Activated effector memory CD4-positive, alpha-beta T cell treated with anti-CD3 and anti-CD28 coated beads, Interleukin-2, amount 50 U/mL, for 16 hours (primary cell): ENCODE results near the gene COQ2.
A peak's percentile ranks its signal among the peaks of the same experiment; 100 is the strongest.
"Not testable (repeated sequence)": the region's sequence is repeated elsewhere in the genome, so short reads cannot be mapped to it uniquely, and the experiment has no call there.

Experiments
- DNase-seq: peaks from one replicate; pipeline ENCODE4 v3.0.0-alpha.2; 2020

COQ2 gene, protein sequence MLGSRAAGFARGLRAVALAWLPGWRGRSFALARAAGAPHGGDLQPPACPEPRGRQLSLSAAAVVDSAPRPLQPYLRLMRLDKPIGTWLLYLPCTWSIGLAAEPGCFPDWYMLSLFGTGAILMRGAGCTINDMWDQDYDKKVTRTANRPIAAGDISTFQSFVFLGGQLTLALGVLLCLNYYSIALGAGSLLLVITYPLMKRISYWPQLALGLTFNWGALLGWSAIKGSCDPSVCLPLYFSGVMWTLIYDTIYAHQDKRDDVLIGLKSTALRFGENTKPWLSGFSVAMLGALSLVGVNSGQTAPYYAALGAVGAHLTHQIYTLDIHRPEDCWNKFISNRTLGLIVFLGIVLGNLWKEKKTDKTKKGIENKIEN

DNA sequence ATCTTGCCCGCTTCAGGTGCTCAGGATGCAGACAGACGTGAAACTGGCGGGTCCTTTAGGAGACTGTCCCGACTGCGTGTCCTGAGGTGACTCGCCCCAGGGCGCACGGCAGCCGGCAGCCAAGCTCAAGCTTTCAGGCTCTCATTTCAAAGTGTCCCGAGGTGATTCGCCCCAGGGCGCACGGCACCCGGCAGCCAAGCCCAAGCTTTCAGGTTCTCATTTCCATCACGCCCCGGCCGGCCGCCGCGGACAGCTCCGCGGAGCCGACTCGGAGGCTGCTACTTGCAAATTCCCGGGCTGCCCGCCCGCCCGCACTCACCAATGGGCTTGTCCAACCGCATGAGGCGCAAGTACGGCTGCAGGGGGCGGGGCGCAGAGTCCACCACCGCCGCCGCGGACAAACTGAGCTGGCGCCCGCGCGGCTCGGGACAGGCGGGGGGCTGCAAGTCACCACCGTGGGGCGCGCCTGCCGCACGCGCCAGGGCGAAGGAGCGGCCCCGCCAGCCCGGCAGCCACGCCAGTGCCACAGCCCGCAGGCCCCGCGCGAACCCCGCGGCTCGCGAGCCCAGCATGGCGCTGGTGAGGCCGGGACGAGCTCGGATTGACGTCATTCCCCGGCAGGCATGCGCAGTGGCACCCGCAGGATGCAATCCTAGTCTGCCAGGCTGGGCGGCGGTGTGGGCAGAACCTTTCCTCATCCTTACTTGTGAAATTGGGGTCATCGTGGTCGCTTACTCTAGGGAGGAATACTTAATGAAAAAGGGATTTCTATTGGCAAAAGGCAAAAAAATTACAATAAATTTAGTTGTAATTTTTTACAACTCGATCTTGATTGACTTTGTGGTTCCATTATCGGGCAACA, at the start of gene COQ2:
Gene COQ2 (minus strand): TSS at position 606 of the 862 bp plus-strand sequence. CDS start 34 bp downstream, at position 572.
- DNase-seq, result peak; percentile 98

DNA sequence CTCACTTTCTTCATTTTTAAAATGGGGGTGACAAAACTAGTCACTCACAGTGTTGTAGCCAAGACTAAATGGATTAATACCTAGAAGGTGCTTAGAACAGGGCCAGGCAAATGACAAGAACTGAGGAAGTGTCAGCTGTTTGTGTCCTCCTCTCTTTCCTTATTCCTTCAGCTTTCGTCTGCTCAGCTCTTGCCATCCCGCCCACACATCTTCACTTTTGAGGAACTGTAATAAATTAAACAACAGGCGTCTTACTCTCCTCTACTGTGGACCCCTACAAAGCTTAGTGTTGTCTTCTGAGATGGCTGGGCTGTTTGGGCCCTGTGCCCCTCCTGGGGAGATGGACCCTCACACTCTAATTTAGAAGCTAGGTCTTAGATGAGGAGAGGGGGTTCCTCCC, 47.4 kb upstream of the COQ2 start:
- no peak for DNase-seq

DNA sequence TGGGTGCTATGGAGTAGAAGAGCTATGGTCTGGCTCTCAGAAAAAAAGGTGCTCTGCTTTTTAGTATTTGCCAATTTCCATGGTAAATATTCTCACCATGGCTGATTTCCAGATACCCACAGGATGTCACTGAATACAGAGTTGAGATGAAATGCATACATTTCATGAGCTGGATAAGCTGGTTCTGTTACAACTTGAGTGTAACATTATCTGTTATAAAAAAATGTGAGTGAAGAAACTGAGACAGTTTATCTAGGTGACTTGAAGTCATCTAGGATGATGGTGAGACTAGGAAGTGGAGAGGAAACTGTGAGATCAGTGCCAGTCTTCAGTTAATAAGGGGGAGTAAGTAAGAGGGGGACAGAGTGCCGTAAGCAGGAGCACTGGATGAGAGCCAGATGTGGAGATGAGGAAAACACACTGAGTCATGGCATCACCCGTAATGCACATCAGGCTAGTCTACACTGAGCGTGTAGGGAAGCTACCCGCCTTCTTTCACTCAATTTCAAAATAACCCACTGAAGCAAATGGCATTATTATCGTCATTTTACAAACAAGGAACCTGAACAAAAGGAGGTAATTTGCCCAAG, 45.0 kb upstream of the COQ2 start:
- no peak for DNase-seq

DNA sequence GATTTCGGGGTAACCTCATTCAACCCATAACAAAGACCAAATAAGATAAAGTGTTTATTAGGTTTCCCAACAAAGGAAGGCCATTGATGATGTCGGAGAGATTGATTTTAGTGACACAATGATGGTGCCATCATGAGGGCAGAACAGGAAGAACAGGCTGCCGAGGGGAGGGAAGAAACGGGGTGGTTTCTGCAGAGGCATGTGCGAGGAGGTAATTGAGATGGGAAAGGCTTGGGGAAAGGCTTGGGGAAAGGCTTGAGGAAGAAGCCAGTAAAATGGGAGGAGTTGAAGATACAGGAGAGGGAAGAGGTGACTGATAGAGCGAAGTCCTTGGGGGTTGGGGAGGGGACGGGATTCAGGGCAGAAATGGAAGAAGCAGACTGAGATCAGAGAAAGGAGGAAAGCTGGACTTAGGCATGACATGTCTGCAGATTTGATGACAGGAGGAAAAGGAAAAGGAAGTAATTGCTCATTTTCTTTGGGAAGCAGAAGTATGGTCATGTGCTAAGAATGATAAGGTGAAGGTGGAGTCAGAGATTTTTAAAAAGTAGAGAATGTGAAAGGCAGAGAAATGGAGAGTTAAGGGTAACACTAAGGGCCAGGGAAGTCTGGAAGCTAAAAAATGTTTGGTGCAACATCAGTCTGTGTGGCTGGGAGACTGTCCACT, 44.1 kb upstream of the COQ2 start:
- DNase-seq, result no peak

DNA sequence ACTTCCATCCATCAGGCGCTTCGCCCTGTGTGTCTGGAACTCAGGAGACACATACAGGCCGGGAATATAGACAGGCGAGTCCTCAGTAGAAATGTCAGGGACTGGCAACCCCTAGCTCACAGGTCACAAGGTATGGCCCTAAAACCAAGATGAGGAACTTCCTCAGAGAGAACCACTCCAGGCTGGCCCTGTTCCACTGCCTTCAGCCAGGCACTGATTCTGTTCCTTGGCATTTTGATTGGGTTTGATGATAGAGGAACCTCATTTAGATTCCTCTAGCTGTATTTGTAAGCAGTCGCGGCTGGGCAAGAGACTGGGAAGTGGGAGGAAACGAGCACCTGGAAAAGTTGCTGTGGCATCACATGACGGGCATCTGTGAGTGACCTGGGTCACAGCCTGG, 41.9 kb upstream of the COQ2 start:
- DNase-seq, result no peak

DNA sequence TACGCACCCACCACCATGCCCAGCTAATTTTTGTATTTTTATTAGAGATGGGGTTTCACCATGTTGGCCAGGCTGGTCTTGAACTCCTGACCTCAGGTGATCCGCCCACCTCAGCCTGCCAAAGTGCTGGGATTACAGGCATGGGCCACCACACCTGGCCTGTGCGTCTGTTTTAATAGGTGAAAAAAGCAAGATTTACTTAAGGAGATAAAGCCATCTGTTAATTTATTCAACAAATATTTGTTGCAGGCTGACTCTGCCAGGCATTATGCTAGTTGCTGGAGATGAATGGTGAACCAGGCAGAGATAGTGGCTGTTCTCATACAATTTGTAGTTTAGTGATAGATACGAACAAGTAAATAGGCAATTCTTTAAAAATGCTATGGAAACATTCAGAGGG, 40.7 kb upstream of the COQ2 start:
- DNase-seq, result not testable (repeated sequence)

DNA sequence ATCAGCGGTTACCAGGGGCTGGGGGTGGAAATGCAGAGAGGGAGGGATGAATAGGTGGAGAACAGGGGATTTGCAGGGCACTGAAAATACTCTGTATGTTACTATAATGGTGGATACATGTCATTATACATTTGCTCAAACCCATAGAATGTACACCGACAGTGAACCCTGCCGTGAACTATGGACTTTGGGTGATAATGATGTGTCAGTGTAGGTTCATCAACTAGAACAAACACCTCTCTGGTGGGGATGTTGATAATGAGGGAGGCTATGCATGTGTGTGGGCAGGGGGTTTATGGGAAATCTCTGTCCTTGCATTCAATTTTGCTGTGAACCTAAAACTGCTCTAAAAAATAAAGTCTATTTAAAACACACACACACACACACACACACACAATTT, 38.5 kb upstream of the COQ2 start:
- no peak for DNase-seq

DNA sequence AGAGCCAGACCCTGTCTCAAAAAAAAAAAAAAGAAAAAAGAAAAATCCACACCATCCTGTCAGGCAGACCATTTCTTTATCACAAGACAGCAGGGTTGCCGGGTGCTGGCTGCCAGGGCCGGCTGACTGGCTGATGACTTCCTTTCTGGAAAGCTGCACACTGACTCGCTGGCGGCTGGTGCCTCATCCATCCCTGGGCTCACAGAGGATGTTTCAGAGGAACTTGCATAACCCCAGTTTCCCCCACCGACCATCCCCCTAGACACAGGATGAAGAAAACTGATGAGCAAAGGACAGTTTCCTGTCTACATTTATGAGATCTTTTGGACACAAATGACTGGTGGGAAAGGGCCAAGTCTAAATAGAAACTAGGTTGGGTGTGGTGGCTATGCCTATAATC, 36.0 kb upstream of the COQ2 start:
- no peak for DNase-seq

DNA sequence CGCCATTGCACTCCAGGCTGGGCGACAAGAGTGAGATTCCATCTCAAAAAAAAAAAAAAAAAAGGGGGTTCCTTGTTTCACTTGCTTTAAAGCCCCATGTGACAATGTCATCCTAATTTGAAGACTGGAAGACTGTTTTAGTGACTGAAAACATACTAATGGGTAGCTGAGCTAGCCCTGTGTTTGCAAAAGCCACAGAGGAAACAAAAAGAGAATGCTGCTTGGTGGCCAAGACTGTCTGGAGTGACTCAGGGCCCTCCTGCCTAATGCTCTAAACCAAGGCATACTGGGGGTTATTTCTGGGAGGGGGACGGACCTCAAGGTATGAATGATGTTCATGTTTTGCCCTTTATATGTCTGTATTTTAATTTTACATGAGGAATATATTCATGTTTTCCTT, 34.1 kb upstream of the COQ2 start:
- no peak for DNase-seq

DNA sequence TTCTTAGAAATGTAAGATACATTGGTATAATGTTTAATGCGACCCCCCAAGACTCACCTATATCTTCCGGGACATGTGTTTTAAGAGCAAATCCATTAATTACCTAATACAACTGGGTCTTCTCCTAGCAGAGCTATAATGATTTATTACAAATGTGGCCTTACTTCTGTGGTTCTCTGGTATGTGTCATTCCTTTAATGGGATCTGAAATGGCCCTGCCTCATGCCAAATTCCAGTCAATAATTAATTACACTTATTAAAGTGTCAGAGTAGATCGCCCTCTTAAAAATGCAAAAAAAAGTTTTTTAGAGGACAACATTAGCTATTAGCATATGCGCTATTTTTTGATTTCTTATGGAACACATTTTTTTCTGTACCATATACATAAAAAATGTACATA, 33.1 kb upstream of the COQ2 start:
- DNase-seq, result no peak

DNA sequence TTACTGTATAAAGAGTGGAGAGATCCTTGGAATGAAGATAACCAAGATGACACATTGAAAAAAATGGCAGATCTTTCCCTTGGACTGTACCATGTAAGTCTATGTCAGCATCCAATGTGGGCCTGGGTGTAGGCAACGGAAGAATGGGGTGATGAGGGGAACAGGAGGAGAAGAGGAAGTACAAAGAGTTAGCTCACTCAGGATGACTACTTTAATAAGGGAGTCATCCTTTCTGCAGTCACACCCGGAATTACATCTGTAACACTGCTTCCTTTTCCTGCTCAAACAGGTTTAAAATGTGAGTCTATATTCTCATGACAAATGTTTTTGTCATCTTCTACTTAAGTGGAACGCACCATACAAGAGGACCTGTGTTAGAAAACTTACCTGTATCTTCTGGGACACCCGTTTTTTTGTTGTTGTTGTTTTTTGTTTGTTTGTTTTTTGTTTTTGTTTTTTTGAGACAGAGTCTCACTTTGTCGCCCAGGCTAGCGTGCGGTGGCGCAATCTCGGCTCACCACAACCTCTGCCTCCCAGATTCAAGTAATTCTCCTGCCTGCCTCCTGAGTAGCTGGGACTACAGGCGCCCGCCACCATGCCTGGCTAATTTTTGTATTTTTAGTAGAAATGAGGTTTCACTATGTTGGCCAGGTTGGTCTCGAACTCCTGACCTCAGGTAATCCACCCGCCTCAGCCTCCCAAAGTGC, 32.0 kb upstream of the COQ2 start:
- no peak for DNase-seq

DNA sequence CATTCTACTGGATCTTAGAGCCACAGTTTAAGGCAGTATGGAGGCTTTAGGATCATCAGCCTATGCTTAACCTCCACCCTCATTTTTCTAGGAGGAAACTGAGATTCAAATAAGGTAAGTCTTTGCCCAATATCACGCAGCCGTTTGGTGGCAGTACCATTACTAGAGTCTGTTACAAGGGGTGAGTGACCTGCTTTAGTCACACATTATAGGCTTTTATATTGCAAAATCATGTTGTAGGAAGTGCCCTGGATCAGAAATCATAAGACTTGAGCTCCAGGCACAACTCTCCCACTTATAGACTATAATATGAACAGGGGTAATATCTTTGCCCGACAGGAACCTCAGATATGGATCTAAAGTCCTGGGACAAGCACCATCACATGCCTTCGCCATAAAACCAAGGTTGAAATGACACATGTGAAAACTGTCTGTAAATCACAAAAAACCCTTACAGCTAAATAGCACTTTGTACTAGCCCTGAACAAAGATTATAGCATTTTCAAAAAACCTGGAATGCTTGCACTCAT, 30.8 kb upstream of the COQ2 start:
- DNase-seq, result no peak

DNA sequence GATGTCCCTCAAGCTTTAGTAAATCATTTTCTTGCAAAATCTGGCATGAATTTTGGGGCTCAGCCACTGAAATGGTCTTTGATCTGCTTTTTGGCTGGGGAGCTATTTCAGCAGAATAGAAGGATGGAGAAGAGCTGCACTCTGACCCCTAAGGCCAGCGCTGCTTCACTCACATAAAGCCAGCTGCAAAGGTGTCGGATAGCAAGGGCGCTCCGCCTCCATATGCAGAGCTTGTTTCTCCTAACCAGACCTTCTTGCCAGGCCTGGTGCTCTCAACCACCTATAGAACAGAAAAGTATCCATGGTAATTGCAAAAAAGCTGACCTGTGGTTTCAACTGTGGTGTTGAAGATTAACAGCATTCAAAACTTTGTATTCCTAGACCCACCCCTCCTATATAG, 24.1 kb upstream of the COQ2 start:
- no peak for DNase-seq

DNA sequence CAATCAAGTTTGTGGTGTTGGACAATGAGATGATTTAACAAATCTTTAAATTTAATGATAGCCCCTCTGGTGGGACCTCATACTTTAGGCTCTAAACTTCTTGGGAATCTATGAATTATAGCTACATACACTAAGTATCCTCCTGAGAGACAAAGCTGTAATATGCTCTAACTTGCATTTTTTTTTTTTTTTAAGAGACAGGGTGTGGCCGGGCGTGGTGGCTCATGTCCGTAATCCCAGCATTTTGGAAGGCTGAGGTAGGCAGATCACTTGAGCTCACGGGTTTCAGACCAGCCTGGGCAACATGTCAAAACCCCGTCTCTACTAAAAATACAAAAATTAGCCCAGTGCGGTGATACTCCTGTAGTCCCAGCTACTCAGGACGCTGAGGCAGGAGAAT, 23.3 kb upstream of the COQ2 start:
- no peak for DNase-seq

DNA sequence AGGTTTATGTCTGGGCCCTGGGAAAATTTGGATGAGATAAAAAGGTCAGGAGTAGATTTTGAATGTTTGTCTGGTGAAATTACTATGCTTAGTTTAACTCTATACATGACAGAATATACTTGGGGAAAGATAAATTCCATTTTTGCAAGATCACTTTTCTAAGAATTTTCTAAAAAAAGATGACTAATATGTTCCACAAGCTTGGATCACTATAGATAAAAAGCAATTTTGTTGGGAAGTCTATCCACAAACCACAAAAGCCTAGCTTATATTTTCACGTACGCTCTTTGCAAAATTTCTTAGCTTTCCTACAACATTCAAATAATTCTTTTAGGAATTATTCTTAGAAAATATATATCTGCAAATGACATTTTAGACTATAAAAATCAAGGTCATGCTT, 20.6 kb upstream of the COQ2 start:
- no peak for DNase-seq

DNA sequence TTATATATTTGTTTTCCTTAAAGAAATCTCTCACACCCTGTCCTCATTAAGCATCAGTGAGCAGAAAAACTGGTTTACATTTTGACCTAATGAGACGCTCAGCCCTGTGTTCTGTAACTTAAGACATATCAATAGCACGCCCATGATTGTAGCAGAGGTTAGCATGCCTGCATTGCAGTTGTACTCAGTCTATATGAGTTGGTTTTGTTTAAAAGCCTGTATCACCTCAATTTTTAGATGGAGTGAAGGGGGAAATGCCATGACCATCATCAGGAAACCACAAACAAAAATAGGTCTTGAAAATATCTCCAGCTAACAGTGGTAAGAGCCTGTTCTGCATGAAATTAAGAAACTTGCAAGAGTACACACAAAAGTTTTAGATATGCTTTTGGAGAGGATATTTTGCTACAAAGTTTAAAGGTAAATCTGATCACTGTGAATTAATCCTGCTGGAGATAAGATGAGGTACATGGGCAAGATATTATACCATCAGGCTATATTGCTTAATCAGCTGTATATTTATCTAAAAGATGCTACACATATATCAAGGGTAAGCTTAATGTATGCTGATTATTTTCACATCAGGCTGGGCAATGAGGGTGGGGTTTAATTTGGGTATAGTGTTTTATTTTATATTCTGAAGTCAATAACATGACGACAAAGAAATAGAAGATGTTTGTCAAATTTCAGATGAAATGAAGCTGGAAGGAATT, 13.1 kb upstream of the COQ2 start:
- no peak for DNase-seq

DNA sequence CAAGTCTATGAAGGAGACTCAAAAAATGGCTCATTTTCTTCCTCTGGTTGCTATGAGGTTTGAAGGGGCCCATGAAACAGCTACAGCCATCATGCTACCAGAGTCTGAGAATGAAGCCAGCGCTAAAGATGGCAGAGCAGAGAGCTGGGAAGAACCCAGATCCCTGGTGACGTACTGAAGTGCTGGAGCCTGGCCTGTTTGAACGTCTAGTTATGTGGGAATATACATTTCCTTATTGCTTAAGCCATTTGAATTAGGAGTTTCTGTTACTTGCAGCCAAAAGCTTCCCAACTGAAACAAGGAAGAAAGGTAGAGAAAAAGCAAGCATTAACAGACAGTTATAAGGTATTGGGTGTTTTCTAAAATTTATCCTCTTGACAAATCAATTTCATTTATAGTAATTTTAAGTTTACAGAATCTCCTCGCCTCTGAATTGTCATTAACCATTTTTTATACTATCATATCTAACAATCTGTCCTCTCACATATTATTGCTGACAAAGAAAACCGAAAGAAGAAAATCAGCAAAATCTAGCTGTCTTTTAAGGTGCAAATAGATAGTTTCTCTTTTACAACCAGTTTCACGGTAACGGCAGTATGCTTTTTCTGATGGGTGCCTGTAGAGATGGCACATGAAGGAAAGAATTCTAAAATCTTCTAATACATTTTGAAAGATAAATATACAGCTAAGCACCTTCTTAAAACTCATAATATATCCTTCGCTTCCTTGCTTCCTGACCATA, 8.9 kb upstream of the COQ2 start:
- no peak for DNase-seq

DNA sequence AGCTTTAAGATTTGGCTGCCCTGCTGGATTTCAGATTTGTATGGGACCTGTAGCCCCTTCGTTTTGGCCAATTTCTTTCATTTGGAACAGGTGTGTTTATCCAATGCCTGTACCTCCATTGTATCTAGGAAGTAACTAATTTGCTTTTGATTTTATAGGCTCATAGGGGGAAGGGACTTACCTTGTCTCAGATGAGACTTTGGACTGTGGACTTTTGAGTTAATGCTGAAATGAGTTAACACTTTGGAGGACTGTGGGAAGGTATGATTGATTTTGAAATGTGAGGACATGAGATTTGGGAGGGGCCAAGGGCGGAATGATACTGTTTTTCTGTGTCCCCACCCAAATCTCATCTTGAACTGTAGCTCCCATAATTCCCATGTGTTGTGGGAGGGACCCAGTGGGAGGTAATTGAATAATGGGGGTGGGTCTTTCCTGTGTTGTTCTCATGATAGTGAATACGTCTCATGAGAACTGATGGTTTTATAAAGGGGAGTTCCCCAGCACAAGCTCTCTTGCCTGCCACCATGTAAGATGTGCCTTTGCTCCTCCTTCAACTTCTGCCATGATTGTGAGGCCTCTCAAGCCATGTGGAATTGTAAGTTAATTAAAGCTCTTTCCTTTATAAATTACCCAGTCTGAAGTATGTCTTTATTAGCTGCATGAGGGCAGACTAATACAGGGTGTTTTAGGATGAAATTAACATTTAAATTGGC, 5.6 kb upstream of the COQ2 start:
- not testable (repeated sequence) for DNase-seq

DNA sequence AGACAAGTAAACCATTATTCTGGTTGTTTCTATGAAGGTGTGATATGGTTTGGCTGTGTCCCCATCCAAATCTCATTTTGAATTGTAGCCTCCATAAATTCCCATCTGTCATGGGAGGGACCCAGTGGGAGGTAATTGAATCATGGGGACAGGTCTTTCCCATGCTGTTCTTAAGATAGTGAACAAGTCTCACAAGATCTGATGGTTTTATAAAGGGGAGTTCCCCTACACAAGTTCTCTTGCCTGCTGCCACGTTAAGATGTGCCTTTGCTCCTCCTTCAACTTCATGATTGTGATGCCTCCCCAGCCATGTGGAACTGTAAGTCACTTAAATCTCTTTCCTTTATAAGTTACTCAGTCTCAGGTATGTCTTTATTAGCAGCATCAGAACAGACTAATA, 3.8 kb upstream of the COQ2 start:
- not testable (repeated sequence) for DNase-seq

DNA sequence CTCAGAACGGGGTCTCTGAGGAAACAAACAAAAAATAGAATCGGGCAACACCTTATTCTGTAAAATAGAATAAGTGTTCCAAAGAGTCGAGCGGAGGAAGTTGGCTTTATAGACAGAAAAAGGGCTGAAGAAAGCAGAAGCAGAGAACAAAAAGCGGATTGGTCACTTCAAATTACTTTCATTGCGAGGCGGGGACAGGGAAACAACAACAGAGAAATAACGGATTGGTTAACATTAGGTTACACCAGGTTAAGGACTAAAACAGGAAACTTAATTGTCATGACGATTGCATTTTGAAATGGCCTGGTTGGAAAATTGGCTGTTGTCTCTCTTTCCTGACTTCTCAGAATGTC, 433 bp upstream of the COQ2 start:
- no peak for DNase-seq
